ENCODE measurements around the gene YPEL5.
A peak's percentile ranks its signal among the peaks of the same experiment; 100 is the strongest.

The YPEL5 gene

DNA sequence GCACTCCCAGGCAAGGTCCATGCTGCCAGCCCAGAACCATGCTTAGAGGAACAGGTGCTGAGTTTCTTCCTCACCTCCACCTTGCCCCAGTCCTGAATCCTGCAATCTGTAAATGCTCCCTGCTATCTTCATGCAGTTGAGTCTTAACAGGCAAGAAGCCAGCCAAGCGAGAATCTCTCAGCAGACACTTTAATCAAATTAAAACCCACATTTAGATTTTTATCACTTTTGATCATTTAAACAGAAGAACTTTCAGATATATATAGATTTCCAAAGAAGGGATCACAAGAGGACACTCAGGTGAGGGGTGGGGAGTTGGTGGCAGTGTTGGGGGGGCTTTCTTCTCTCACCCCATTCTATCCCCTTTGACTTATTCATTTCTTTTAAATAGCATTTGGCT lies 58.6 kb downstream of the YPEL5 start:
- DNase-seq (ENCODE audit: low spot score), result no peak

- no peak for DNase-seq (ENCODE audit: low spot score)
Observed at GRCh38 chr2:30206461-30207430, 59.9 kb downstream of the YPEL5 start.

- DNase-seq (ENCODE audit: low spot score), result peak; percentile 53
Observed at GRCh38 chr2:30208453-30208852, 61.6 kb downstream of the YPEL5 start.

DNA sequence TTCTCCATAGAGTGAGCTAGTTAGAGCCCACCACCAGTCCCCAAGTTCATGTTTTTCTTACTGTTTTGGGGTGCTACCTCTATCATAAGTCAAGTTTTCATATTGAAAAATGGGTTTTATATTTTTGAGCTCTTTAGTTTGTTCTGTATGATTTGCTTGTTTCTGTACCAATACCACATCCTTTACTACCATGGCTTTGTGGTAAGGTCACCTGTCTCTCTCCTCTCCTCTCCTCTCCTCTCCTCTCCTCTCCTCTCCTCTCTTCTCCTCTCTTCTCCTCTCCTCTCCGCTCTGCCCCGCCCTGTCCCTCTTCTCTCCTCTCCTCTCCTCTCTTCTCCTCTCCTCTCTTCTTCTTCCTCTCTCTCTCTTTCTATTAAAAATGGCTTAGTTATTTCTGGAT lies 62.4 kb downstream of the YPEL5 start:
- DNase-seq (ENCODE audit: low spot score), result no peak

Data from COLO829 (cell line).